Ammon's horn (tissue), 1 donor: ENCODE measurements around the gene RNF13.

Source experiments
- DNase-seq: peaks from one replicate; pipeline ENCODE4 v3.0.0-alpha.2; 2016; ENCODE audit warnings: low spot score

RNF13 gene, protein sequence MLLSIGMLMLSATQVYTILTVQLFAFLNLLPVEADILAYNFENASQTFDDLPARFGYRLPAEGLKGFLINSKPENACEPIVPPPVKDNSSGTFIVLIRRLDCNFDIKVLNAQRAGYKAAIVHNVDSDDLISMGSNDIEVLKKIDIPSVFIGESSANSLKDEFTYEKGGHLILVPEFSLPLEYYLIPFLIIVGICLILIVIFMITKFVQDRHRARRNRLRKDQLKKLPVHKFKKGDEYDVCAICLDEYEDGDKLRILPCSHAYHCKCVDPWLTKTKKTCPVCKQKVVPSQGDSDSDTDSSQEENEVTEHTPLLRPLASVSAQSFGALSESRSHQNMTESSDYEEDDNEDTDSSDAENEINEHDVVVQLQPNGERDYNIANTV

DNA sequence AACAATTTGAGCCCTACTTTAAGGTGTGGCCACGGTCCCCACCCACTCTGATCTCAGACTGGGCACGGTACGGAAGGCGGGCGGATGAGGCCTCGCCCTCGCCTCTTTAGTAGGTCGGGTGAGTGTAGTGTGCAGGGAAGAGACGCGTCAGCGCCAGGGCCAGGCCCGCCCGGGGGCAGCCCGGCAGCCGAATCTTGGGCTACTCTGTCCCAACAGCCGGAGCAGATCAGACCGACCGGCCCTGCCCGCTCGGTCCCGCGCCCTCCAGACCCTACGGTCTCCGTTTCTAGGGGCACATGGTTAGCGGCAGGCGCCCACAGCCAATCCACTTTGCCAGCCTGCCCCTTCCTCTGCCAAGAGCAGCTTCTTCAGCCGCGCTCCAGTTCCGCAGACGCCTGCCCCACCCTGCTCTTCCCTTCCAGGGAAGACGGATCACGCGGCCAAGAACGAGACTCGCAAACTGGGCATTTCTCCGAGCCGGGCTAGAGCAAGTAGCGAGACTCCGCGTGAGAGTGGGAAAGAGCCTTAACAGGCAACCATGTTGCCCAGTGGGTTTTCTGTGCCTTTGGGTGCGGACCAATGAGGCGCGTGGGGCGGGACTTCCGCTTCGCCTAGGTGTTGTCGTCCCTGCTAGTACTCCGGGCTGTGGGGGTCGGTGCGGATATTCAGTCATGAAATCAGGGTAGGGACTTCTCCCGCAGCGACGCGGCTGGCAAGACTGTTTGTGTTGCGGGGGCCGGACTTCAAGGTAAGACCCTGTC is at the start of gene RNF13:
RNF13 (plus strand) TSS at position 610 of the 761 bp plus-strand sequence. CDS start 32,812 bp downstream, outside the sequence.
- DNase-seq = peak; percentile 99

DNA sequence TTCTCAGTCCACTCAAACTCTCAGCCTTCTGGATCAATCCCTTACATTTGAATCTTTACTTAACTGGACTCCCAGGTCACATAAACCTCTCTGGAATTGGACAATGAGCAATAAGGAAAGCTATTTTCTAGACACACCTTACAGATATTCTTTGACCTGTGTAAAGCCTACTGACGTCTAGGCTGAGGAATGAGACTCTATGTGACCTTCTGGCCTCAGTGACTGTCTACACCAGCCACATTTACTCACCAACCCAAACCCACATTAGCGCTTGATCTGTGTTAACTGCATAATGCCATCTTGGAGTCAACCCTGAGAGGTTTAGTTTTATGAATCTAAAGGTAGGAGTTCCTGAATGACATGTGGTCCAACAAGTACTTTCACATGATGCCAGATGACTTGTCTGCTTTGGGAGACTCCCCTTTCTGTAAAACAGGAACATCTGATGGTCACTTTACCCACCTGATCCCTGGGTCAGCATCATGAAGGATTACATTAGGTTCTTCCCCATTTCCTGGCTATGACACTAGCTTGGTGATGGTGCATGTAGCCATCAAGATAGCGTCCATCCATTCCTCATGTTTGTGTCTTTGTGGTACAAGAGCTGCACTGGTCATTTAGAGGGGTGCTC is 49.3 kb upstream of the RNF13 start:
- no peak for DNase-seq

DNA sequence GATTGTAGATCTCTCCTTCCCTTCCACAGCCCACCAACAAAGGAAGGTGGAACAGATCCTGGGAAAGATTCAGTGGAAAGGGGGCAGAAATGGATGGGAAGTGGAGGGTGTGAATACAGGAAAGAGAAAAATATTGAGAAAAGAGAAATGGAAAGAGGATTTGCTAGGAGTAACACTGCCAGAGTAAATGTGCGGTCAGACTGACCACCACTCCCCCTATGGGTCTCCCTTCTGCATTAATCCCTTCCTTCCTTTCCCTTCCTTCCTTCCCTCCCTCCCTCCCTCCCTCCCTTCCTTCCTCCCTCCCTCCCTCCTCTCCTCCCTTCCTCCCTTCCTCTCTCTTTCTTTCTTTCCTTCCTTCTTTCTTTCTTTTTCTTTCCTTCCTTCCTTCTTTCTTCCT is 48.7 kb upstream of the RNF13 start:
- no peak for DNase-seq

DNA sequence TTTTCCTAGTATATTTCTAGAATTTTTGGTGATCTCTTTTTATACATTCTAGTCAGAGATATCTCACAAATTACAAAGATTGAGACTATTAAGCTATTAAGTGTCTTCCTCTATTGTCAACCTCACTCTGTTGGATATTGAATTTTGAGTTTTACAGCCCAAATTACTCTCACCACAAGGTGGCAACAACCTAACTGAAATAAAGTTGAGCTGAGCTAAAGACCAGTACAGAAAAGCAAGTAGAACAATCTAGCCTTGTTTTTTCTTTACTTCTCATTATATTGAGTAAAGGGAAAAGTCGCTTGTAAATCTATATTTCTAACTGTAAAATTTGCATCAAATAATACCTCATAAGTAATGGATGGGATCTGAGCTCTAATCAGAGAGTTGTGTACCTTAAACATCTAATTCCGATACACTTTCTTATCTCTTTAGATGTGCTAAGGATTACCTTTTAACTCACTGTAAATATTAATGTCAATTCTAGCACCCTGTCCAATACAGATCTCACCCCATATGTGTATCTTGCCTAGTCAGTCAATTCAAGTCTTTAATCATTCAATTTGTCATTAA is 47.2 kb upstream of the RNF13 start:
- DNase-seq = peak; percentile 81

DNA sequence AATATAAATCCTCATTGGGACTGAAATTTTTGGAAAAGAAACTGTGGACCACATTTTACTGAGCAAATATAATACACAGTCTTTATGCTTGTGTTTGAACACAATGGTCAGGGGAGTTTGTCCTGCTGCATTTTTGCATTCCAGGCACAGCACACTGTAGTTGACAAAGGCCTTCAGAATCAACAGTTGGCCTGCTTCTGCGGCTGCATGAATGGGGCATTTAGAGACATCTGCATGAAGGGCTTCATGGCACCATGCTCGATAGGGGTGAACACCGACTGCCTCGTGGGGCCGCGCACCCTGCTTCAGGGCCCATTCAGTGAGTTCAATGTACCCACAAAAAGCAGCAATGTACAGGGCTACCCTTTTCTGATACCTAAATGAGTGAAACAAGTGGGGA is 45.3 kb upstream of the RNF13 start:
- peak; percentile 95 for DNase-seq

DNA sequence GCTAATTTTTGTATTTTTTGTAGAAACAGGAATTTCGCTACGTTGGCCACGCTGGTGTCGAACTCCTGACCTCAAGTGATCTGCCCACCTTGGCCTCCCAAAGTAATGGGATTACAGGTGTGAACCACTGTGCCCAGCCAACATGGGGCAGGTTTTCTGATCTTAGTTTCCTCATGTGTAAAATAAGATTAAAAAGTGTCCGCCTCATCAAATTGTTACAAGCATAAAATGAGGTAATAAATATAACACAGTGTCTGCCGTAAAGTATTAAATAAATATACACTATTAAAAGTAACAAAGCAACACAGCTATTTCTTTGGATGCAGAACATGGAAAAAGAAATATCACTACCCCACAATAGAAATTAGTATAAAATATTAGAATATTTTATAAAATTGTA is 44.3 kb upstream of the RNF13 start:
- DNase-seq = no peak

DNA sequence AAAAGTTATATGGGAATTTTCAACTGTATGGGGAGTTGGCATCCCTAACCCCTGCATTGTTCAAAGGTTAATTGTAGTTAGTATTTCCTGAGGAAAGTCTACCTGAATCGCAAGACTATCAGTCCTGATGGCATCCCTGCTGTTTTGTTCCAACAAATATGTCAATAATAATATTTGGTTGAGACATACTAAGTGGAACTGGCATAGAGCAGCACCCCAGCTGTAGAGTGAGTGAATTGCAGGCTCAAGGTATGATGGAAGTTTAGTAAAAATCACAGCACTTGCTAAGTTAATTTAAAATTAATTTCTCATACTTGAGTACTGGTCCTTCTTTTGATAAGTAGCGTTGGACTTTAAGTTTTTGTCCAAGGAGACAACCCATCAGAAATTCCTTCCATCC is 42.8 kb upstream of the RNF13 start:
- no peak for DNase-seq

DNA sequence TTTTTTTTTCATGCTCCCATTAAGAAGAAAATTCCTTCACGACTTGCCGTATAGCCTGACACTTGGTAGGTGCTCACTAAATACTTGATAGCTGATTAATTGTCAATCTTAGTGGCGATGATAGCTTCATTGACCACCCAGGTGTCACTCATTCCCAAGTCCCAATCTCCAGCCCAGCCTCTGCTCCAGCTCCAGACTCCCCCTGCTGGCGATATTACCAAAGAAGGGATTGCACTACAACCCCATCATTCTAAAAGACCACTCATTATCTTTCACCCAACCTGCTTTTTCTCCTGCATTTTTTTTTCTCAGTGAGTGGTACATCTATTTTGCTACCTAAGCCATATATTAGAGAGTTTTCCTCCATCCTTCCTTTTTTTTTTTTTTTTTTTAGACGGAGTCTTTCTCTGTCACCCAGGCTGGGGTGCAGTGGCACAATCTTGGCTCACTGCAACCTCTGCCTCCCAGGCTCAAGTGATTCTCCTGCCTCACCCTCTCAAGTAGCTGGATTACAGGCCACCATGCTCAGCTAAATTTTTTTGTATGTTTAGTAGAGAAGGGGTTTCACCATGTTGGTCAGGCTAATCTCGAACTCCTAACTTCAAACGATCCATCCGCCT is 41.3 kb upstream of the RNF13 start:
- peak; percentile 46 for DNase-seq

DNA sequence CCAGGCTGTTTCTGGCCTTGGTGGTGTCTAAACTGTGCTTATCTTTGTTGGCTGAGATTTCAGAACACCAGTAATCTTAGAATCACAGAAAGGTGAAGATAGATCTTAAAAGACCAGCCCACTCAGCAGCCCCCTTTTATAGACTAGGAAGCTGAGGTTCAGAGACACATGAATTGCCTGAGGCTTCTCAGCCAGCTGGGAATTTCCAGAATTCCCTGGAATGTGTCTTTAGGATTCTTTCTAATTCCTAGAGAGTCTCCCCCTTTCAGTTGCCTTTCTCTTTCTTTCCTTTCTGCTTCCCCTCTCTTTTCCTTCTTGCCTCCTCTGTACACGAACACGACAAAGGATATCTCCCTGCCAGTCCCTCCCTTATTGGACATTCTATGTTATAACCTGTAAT is 40.2 kb upstream of the RNF13 start:
- DNase-seq = no peak

DNA sequence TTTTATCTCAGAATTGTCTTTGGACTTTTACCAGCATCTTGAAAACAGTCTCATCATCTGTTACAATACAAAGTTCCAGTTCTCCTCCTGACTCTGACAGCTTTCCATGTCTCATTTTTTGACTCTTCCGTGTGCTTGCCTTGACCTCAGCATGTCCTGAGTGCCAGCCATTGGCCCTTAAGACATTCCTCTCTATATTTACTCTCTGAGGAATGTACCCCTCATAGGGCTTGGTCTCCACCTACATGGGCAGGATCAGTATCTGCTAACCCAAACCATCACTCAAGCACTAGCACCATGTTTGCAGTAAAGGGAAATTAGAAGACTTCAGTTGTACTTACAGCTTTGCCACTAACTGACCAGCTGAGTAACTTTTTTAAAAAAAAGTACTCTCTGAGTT is 36.8 kb upstream of the RNF13 start:
- no peak for DNase-seq

DNA sequence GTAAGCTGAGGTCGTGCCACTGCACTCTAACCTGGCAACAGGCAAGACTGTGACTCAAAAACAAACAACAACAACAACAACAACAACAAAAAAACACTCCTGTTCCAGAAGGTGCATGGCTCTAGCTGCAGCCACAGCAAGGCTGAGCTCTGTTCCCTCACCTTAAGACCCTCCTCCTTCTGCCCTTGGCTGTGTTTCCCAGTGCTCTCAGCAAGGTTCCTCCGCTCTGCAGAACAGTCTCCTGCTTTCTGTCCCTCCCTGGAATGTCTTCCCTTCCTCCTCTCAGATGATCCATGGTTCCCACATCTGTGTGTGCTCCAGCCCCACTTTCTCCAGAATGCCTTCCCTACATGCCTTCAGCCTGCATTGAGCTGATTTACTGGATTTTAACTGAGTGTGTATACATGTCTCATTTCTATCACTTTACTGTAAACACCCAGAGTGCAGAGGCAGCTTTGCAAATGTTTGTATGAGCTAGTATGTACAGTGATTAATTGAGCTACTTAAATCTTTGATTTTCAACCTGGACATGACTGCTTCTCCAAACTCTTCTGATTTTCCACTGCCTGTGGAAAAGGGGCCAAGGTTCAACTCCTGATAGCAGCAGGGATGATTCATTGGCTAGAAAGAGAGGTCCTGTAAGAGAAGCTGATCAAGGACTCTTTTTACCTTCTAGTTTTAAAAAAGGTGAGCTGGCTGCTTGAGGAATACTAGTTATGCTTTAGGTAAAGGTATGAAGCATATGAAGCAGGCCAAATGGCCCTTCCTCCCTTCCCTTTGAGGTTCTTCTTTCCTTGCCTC is 35.4 kb upstream of the RNF13 start:
- no peak for DNase-seq

DNA sequence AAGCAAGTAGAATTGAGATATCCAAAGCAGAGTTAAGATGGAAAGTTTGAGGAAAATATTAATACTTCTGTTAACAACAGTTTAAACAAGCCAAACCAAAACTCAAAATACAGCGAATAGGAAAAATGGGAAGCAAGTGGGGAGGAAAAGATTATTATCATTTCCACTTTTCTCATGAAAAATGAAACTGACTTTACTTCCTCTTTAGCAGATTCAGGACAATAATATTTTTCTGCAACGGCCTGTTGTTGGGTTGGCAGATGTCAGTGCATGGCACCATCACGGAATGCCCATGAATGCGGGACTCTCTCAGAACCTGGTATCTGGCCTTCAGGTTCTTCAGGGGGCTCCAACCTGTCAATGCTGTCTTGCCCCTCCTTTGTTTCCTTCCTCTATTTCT is 31.8 kb upstream of the RNF13 start:
- no peak for DNase-seq

DNA sequence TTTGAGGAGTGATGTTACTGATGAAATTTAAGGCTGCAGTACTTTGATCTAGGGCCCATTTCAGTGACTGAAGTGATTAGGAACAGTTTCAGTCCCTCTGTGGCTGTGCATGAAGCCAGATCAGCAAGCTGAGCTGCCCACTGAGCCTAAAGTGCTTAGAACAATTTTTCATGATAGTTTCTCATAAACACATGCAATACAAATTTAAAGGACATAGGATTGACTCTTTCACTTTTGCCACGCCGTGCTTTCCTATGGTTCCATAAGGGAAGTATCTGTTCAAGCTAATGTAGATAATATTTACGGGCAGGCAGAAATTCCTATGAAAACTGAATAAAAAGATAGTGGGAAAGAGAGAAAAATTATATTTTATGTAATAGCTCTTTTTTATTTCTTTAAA is 31.3 kb upstream of the RNF13 start:
- DNase-seq = no peak

DNA sequence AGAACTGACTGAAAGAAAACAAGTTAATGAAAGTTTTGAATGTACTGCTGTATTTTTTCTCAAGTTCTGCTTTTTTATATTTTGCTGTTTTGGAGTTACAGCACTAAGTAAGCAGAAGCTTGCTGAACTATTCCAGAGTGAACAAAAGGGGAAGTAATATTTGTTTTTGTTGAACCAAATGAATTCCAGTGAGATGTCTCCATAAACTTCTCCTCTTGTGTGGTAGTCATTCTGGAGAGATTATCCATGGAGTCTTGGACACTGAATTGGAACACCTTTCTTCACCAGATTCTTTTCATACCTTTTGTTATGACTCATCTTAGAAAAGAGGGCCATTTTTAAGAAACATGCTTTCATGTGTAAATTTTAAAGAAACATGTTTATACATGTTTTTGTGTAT is 29.4 kb upstream of the RNF13 start:
- no peak for DNase-seq

DNA sequence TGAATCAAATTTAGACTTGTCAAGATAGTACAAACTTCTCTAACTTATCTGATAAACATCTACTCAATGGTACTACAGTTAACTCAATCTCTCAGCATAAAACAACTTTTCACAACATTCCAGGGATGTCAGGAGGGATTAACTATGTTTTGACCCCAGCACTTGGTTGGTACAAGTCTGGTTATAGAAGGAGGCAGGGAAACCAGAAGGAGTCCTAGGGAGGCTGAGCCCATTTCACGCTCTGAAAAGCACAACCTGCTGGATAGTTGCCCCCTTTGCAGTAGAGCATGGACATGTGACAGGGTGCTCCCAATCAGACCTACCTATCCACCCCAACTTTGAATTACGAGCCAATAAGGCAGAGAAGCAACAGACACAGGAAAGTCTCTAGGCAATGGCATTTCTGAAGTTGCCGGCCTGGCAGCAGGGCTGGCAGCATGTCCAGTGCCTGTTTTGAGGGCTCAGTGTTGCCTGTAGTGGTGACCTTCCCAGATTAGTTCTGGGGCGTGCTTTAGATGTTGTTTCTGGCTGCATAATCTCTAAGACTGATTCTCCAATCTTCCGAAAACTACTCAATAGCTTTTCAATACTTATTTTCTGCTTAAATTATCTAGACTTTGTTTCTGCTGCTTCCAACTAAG is 28.8 kb upstream of the RNF13 start:
- DNase-seq = no peak

DNA sequence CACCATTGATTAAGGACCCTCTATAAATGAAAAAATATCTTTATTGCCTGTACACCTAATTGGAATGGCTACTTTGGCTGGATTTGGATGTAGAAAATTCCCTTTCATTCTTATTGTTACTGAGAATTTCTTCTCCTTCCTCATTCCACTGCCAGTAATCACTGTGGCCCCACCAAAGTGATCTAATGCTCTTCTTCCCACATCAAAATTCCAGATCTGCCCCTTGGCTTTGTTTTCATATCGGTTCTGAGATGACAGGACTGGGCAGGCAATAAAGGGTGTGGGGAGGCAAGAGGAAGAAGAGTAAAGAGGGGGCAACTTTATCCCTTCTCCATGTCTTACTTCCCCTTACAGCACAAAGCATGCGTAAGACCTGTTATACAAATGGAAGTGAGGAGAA is 22.7 kb upstream of the RNF13 start:
- DNase-seq = no peak

DNA sequence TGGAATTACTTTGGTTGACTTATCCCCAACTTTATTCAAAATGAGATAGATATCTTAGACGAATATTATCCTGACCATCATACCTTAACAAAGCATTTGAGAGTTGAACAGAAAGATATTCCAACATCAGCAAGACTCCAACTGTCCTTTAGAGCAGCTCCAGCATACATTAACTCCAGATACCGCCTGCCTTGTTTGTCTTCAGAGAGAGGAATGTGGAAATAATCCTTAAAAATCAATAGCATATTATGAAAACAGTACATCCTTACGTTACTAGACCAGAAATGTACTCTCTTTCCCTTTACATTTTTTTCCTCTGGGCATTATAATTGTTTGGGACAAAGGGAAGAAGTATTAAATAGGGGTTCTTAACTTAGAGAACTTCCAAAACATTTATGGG is 22.3 kb upstream of the RNF13 start:
- DNase-seq = no peak

DNA sequence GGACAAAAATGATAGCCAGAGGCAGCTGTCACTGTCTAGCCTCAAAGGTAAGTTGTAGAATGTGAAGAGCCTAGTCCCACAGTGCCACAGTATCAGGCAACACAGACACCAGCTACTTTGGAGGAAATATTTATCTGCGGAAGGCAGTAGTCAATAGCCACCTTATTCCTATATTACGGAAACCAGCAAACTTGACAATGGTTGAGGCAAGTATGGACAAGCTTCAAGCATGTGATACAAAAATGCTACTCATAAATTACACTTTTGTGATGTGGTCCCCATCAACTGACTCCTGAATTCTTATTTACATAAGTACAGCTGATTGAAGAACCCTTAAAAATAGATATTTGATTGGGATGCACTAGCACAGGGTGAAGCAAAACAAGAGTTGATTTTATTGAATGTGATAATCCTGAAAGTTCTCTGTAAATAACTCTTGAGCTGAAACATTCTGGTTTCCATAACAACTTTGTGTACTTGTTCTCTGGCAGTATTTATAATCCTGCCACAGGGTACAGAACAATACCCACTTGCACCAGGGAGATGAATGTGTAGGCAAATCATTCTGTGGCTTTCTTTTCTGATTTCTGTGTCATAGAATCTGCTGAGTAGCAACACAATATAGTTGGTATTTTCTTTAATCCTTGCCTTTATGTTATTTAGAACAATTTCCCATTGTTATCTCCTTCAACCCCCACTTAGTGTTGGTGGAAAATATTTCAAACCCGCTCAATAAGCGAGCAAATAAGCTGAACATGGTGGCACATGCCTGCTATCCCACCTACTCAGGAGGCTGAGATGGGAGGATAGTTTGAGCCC is 20.4 kb upstream of the RNF13 start, which contains the start of gene ANKUB1:
ANKUB1 (minus strand) TSS at position 103 of the 819 bp plus-strand sequence. CDS start 188 bp downstream, outside the sequence.
- DNase-seq = peak; percentile 19

DNA sequence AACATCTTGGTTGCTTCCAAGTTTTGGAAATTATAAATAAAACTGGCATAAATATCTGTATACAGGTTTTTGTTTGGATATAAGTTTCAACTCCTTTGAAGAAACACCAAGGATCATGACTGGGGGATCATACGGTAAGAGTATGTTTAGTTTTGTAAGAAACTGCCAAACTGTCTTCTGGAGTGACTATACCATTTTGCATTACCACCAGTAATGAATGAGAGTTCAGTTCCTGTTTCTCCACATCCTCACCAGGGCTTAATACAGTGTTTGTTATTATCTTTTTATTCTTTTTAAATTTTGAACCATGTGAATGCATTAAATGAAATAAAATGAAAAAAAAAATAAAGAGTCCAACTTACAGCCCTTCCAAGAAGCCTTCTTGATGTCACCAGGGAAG is 17.0 kb upstream of the RNF13 start:
- no peak for DNase-seq

DNA sequence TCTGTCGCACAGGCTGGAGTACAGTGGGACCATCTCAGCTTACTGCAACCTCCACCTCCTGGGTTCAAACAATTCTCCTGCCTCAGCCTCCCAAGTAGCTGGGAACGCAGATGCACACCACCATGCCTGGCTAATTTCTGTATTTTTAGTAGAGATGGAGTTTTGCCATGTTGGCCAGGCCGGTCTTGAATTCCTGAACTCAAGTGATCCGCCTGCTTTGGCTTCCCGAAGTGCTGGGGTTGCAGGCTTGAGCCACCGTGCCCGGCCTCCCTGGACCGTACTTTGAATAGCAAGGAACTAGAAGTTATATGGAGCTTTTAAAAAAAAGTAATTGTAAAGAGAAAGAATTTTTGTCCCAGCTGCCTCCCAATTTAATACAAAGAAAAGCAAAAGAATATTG is 12.3 kb upstream of the RNF13 start:
- DNase-seq = no peak
